GM12801 (cell line): ENCODE results near the gene DMRTB1.

Source experiments
- TF ChIP-seq, protein P1 (sequence below): IDR thresholded peaks from one replicate; pipeline ENCODE4 v1.5.1; 2011; ENCODE audit warnings: control low read depth; ENCODE audit not compliant: insufficient read length; ENCODE audit errors: extremely low read depth

DMRTB1 gene

DNA sequence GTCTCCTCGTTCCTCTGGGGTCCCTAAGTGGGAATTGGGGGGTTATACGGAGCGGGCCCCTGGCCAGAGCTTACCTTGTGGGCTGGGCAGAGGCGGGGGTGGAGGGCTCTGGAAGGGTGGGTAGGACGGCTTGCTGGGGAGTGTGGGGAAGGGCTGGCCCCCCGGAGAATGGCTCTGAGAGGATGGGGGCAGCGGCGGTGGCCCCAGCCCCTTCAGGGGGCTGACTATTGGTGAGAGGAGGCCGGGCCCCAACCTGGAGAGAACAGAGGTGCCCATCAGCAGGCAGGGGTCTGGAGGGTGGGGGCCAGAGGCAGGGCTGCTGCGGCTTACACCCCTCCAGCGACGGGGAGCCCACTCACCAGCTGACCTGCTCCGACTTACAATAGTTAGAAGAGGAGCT is 50.6 kb downstream of the DMRTB1 start:
- TF ChIP-seq, protein P1, sequence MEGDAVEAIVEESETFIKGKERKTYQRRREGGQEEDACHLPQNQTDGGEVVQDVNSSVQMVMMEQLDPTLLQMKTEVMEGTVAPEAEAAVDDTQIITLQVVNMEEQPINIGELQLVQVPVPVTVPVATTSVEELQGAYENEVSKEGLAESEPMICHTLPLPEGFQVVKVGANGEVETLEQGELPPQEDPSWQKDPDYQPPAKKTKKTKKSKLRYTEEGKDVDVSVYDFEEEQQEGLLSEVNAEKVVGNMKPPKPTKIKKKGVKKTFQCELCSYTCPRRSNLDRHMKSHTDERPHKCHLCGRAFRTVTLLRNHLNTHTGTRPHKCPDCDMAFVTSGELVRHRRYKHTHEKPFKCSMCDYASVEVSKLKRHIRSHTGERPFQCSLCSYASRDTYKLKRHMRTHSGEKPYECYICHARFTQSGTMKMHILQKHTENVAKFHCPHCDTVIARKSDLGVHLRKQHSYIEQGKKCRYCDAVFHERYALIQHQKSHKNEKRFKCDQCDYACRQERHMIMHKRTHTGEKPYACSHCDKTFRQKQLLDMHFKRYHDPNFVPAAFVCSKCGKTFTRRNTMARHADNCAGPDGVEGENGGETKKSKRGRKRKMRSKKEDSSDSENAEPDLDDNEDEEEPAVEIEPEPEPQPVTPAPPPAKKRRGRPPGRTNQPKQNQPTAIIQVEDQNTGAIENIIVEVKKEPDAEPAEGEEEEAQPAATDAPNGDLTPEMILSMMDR: no peak

DNA sequence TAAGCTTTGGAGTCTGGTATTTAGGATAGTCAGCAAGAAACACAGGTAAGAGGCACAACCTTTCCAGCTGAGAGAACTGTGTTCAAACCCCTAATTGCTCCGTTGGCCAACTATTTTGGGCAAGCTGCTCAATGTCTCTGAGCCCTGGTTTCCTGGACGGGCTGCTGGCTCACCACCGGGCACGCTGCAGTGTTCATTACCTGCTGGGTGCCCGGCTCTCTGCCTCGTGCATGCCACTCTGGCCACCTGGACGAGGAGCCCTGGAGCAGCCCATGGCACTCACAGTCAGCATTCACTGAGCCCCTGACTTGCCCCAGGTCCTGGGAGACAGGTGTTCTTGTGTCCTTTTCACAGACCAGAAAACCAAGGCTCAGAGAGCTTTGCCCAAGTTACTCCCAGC is 51.0 kb downstream of the DMRTB1 start:
- TF ChIP-seq, protein P1: no peak

DNA sequence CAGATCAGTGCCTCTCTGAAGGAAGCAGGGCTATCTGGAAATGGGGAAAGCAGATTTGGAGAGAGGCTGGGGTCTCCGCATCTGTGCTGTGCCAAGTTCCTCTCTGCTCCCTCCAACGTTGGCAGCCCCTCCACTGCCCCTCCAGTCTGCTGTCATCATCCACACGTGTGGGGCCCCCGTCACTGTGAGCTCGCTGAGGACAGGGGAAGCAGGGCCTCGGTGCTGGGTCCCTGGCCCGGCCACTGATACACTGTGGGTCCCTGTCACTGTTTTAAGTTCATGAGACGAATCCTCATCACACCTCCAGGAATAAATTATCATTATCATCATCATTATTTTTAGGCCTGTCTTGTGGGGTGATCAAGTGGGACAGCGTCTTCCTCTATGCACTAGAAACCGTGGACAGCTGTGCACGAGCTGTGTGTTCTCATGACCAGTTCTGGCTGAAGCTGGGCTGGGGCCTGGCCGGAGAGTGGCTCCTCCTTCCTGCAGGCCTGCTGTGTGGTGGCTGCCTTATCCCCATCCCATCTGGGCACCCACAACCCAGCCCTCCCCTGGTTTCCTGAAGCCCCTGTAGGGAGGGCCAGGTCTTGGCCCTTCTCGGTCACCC is 52.2 kb downstream of the DMRTB1 start:
- TF ChIP-seq, protein P1: no peak

DNA sequence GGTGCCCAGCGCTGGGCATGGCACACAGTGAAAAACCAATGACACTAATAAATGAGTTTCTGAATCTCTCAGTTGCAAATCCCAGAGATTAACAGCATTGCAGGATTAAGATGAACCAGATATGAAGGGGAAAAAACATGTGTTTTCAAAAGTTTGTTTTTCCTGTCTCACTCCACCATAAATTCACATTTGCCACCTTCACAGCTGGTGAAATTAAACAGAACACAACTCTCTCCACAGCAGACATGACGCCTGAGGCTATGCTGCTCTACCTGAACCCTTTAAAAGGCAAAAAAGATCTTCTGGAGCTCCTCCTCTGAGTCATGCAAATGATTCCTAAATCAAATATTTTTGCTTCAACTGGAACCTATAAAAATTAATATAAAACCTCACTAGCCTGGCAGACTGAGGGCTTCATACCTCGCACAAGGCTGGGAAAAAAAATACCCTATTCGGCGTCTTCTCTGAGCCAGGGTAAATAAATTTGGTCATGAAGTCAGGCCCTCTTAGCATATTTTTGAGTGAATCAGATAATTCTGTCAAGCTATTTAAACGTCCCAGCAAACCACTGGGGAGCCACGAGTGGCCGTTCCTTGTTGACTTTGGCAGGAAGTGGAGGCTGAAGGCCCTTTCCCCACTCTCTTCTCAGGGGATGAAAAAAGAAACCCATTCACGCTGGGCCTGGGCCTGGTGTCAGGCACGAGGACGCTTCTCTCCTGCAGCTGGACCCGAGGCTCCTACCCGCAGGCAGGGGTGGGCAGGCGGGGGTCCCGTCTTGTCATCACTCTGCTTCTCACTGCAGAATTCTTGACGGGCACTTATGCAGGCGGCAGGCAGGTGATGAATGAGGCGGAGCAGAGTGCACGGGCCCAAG is 53.0 kb downstream of the DMRTB1 start:
- TF ChIP-seq, protein P1: no peak

DNA sequence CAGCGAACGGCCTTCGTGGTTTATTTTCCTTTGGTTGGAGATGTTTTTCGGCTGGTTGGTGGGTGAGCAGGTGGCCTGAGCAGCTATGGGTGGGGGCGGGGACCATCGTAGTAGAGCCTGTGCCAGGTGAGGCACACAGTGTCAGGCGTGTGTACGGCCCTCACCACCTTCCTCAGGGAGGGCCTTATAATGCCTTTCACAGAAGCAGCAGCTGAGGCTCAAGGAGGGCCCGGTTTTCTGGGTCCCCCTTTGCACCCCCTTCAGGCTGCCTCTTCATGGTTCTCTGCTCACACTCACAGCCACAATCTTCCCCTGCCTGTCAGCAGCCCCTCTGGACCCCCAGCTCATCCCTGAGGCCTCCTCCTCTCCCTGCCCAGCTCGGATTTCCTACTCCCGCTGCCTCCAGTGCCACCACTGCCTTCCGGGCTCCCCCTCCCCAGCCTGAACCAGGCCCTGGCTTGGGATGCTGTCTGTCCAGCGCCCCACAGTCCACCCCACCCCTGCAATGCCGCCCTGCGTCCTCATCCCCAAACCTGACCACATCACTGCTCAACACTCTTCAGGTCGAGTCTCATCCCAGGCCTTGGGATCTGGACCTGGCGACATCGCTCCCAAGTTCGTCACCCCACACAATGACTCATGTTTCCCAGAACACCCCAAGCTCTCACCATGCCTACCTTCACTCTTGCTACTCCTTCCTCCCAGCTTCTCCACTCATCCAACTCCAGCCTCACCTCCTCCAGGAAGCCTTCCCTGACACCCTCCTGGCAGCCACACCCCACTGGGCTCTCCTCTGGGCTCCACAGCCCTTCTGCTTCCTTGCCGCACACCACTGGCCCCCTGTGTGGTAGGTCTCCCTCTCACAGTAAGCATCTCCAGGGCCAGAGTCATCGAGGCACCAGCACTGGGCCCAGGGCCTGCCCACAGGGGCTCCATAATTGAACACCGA is 53.9 kb downstream of the DMRTB1 start:
- TF ChIP-seq, protein P1: no peak

DNA sequence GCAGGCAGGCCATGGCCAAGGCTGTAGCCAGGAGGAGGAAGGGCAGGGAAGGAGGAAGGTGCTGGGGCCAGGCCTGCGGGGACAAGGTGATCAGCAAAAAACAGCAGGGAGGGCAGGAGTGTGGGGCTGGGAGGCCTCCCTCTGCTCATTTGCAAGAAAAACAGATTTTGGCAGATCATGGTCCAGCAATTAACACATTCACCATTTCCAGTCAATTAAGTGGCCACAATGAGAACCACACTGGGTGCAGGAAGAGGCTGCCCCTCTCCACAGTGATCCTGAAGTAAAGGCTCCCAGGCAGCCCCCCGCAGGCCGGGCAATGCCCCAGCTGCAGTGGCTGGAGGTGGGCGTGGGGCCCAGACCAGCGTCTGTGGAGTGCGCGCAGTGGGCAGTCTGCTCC is 54.6 kb downstream of the DMRTB1 start:
- TF ChIP-seq, protein P1: no peak

DNA sequence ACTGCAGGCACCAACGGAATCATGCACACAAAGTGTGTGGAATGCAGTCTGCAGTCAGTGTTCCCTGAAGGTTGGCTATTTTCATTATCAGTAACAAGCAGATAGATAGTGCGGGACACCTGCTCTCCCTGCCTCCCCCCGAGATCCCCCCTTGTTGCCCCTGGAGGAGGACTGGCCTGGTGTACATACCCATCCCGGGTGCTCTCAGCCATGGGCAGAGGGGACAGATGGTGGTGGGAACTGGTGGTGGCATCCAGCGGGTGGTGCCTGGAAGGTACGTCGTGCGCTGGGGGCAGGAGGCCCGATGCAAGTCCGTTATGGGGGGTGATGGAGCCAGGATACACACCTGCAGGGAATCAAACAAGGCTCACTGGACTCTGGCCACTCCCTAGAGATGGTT is 55.2 kb downstream of the DMRTB1 start:
- TF ChIP-seq, protein P1: no peak
